ENCODE measurements around the gene NR3C1.
A peak's percentile ranks its signal among the peaks of the same experiment; 100 is the strongest.
"Not testable (repeated sequence)": the region's sequence is repeated elsewhere in the genome, so short reads cannot be mapped to it uniquely, and the experiment has no call there.

Gene NR3C1

DNA sequence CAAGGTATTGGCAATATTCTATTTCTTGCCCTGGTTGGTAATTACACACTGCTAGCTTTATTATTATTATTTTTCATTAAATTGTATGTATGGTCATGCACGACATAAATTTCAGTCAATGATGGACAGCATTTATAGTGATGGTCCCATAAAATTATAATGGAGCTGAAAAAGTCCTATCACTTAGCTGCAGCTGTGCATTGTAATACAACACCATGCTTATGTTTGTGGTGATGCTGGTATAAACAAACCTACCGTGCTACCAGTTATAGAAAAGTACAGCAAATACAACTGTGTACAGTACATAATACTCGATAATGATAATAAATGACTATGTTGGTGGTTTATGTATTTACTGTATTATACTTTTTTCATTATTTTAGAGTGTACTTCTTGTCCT lies 65.5 kb downstream of the NR3C1 start:
- H3K27ac ChIP-seq, result no peak overlapping the region
- H3K36me3 ChIP-seq, result no peaks in the 10 kb centered on the region
- intact Hi-C loops (cut with DNase I; ENCODE audit: low total_unique reads), result no loop called here

DNA sequence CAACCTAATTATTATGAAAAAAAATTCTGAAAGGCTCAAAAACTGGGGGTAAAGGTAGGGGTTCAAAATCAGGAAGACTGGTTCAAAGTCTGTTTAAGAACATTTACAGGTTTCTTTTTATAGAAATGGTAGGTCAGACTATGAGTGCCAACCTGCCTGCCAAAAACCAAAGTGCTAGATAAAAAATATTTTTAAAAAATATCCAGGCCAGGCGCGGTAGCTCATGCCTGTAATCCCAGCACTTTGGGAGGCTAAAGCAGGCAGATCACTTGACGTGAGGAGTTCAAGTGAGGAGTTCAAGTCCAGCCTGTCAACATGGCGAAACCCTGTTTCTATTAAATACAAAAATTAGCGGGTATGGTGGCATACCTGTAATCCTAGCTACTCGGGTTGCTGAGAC lies 67.0 kb downstream of the NR3C1 start:
- no peaks in the 10 kb centered on the region for H3K9me3 ChIP-seq
- DNase-seq, result no peak
- TF ChIP-seq, protein P1, sequence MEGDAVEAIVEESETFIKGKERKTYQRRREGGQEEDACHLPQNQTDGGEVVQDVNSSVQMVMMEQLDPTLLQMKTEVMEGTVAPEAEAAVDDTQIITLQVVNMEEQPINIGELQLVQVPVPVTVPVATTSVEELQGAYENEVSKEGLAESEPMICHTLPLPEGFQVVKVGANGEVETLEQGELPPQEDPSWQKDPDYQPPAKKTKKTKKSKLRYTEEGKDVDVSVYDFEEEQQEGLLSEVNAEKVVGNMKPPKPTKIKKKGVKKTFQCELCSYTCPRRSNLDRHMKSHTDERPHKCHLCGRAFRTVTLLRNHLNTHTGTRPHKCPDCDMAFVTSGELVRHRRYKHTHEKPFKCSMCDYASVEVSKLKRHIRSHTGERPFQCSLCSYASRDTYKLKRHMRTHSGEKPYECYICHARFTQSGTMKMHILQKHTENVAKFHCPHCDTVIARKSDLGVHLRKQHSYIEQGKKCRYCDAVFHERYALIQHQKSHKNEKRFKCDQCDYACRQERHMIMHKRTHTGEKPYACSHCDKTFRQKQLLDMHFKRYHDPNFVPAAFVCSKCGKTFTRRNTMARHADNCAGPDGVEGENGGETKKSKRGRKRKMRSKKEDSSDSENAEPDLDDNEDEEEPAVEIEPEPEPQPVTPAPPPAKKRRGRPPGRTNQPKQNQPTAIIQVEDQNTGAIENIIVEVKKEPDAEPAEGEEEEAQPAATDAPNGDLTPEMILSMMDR (IDR thresholded peaks at IDR 0.05), result no peak
- H3K27ac ChIP-seq, result peak overlapping the region; percentile 19 to 26
- H3K27me3 ChIP-seq, result no peaks in the 10 kb centered on the region
- H3K4me1 ChIP-seq, result peaks cover 0 to 47% (median 18%) of the 10 kb centered on the region in 4 donors
- intact Hi-C loops (cut with DNase I; ENCODE audit: low total_unique reads), result no loop called here
- no peak overlapping the region for H3K4me3 ChIP-seq
- H3K36me3 ChIP-seq, result no peaks in the 10 kb centered on the region

More for the DNA sequence above, 65.5 kb downstream of the NR3C1 start:
- Histone ChIP-seq H3K4me3 (no peak overlapping the region), H3K4me1 (peaks cover 0 to 53% (median 30%) of the 10 kb centered on the region in 4 donors), H3K9me3 (no peaks in the 10 kb centered on the region), H3K27me3 (no peaks in the 10 kb centered on the region)
- TF ChIP-seq, protein P1 (IDR thresholded peaks at IDR 0.05), result no peak
- DNase-seq, result no peak

DNA sequence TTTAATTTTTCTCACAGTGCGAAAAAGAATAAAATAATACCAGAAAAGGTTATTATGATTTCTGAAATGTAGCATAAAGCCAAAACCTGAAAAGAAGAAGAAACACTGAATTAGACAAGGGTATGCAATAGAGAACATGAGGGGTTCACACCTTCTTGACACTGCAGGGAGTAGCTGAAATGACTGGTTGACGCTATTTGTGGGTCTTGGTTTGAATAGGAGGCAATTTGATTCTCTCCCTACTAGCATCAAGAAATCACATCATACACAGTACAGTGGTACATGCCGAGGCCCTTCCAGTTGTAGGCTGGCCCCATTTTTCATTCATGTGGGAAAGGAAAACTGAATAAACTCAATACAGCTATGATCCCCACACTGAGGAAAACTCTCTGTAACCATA lies 68.6 kb downstream of the NR3C1 start:
- no peak for DNase-seq
- H3K9me3 ChIP-seq, result no peaks in the 10 kb centered on the region

GRCh38 chr5:143334380-143334779 lies 69.1 kb downstream of the NR3C1 start:
- H3K9me3 ChIP-seq; H3K27ac ChIP-seq; H3K27me3 ChIP-seq; intact Hi-C loops (cut with DNase I; ENCODE audit: low total_unique reads); DNase-seq; H3K36me3 ChIP-seq; H3K4me3 ChIP-seq: not testable (repeated sequence)
- peaks cover 0 to 43% (median 14%) of the 10 kb centered on the region in 4 donors for H3K4me1 ChIP-seq

More for the DNA sequence above, 68.6 kb downstream of the NR3C1 start:
- no peak overlapping the region for H3K4me3 ChIP-seq
- H3K4me1 ChIP-seq, result peaks cover 0 to 43% (median 16%) of the 10 kb centered on the region in 4 donors
- TF ChIP-seq, protein P1 (IDR thresholded peaks at IDR 0.05), result no peak
- H3K27ac ChIP-seq, result no peak overlapping the region
- H3K36me3 ChIP-seq, result no peaks in the 10 kb centered on the region
- no peaks in the 10 kb centered on the region for H3K27me3 ChIP-seq
- intact Hi-C loops (cut with DNase I; ENCODE audit: low total_unique reads), result no loop called here

DNA sequence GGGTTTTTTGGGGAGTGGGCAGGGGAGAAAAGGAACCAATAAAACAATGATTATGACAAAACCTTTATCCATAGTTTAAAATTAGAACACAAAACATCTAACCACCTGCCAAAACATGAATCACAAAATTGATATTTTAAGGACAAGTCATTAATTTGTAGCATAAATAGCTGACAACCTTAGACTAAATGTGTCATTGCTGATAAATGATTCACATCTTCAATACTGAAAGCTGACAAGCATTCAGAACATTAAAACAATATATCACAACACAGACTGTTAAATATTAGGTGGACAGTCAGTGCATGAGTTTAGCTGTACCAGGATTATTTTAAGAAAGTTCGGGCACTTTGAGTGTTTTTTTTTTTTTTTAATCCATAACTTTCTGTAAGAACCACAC lies 71.5 kb downstream of the NR3C1 start:
- H3K4me3 ChIP-seq, result no peak overlapping the region
- H3K4me1 ChIP-seq, result peaks cover 0 to 54% (median 12%) of the 10 kb centered on the region in 4 donors
- no peak overlapping the region for H3K27ac ChIP-seq
- intact Hi-C loops (cut with DNase I; ENCODE audit: low total_unique reads), result no loop called here
- no peak for DNase-seq
- H3K27me3 ChIP-seq, result no peaks in the 10 kb centered on the region
- TF ChIP-seq, protein P1 (IDR thresholded peaks at IDR 0.05), result no peak
- H3K36me3 ChIP-seq, result no peaks in the 10 kb centered on the region
- H3K9me3 ChIP-seq, result no peaks in the 10 kb centered on the region

GRCh38 chr5:143329843-143330242 lies 73.6 kb downstream of the NR3C1 start:
- Histone ChIP-seq H3K4me1 (peaks cover 0 to 36% (median 3%) of the 10 kb centered on the region in 4 donors), H3K36me3 (no peaks in the 10 kb centered on the region), H3K9me3 (no peaks in the 10 kb centered on the region), H3K27ac (no peak overlapping the region), H3K27me3 (no peaks in the 10 kb centered on the region), H3K4me3 (no peak overlapping the region)
- DNase-seq, result no peak
- TF ChIP-seq, protein P1 (IDR thresholded peaks at IDR 0.05), result no peak
- intact Hi-C loops (cut with DNase I; ENCODE audit: low total_unique reads), result no loop called here

All from tibial artery (tissue), 4 donors.